ENCODE measurements around the gene MS4A14. TPM values are rescaled to one million over a fixed set of nuclear protein-coding genes. Genes with fewer than 3 reads are reported as not detected.
"Not testable (repeated sequence)": the region's sequence is repeated elsewhere in the genome, so short reads cannot be mapped to it uniquely, and the experiment has no call there.

The MS4A14 gene
- total and polyA plus RNA-seq, 5 donors, result 0.34 to 1.7 (median 0.62) TPM

DNA sequence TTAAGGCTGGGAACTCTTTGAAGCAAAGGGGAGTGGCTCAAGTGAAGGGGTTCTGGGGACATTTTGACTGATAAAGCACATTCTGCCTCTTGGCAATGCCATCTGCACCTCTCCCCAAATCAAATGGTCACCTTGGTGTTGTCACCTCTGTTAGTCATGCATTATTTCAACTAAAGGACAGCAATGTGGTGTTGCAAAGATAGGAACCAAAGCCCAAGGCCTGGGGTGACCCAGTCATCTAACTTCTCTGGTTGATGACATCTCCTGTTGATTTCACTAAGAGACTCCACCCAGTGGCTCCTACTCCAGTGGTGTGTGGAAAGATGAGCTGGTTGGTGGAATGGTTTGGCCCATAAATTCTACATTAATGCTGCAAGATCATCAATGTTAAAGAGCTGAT lies 51.6 kb downstream of the MS4A14 start:
- H3K4me1 ChIP-seq (ENCODE audit: control insufficient read depth, insufficient read depth, low read length), result no peaks in the 10 kb centered on the region
- H3K4me3 ChIP-seq (ENCODE audit: low read length), result no peak overlapping the region
- intact Hi-C loops (cut with DNase I), result no loop called here
- no peaks in the 10 kb centered on the region for H3K9me3 ChIP-seq (ENCODE audit: control insufficient read depth, low read length)
- DNase-seq (peak in 1 of 3 donors; percentile 13), ATAC-seq (no peak)
- no peak overlapping the region for H3K27ac ChIP-seq (ENCODE audit: low read length)
- H3K27me3 ChIP-seq (ENCODE audit: control insufficient read depth, insufficient read depth), result no peaks in the 10 kb centered on the region

DNA sequence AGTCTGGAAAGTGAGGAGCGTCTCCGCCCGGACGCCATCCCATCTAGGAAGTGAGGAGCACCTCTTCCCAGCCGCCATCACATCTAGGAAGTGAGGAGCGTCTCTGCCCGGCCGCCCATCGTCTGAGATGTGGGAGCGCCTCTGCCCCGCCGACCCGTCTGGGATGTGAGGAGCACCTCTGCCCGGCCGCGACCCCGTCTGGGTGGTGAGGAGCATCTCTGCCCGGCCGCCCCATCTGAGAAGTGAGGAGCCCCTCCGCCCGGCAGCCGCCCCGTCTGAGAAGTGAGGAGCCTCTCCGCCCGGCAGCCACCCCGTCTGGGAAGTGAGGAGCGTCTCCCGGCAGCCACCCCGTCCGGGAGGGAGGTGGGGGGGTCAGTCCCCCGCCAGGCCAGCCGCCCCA lies 54.9 kb downstream of the MS4A14 start:
- WGBS, result 95% methylated on average over 32 of the region's 32 CpGs
- intact Hi-C loops (cut with DNase I); H3K4me3 ChIP-seq (ENCODE audit: low read length); H3K9me3 ChIP-seq (ENCODE audit: control insufficient read depth, low read length); H3K27ac ChIP-seq (ENCODE audit: low read length); H3K27me3 ChIP-seq (ENCODE audit: control insufficient read depth, insufficient read depth); H3K4me1 ChIP-seq (ENCODE audit: control insufficient read depth, insufficient read depth, low read length); ATAC-seq: not testable (repeated sequence)
- DNase-seq, result peak in 2 of 3 donors; percentile 25 to 38

DNA sequence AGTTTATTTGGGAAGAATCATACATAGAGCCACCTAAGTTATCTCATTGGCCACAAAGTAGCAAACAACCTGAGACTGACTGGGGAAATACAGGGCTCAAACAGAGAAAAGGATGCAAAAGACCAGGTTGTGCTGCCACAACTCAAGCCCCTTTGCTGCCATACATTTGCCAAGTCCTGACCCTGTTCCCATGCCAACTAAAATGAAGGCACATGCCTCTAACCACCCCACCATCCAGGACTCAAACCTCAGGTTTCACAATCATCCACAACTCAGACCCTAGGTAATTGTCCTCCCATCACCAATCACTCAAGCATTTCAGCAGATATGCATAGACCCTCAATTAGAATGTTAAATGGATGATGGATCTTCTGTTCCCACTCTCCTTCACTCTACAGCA lies 58.0 kb downstream of the MS4A14 start:
- Histone ChIP-seq H3K4me1 (ENCODE audit: control insufficient read depth, insufficient read depth, low read length) (no peaks in the 10 kb centered on the region), H3K27ac (ENCODE audit: low read length) (no peak overlapping the region), H3K4me3 (ENCODE audit: low read length) (no peak overlapping the region), H3K27me3 (ENCODE audit: control insufficient read depth, insufficient read depth) (no peaks in the 10 kb centered on the region), H3K9me3 (ENCODE audit: control insufficient read depth, low read length) (no peaks in the 10 kb centered on the region)
- no peak for ATAC-seq
- intact Hi-C loops (cut with DNase I), result no loop called here
- DNase-seq, result no peak

DNA sequence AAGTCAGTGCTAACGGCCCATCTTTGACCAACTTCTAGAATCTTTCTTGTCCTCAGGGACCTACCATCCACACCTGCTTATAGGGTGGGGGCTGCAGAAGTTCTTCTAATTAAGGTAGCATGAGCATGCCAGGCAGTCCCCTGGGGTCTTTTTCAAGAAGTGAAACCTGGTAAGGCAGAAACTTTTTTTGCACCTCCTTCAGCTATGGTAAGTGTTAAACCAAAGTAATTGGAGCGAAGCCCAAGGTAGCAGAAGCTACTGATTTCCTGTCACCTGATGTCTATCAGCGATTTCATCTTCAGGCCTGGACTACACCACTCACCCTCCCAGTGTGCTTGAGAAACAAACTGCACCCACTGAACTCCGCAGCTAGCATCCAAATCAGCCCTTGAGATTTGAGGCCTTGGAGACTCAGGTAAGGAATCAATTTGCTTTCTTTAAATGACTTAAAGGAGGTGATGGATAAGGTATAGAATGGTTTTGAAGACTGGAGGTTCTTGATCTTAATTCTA lies 59.3 kb downstream of the MS4A14 start, which contains the start of gene MS4A1:
Gene MS4A1, plus strand, starts transcription at position 317 of the 512 bp plus-strand sequence. CDS start 6,528 bp downstream, outside the sequence.
- H3K27me3 ChIP-seq (ENCODE audit: control insufficient read depth, insufficient read depth), result no peaks in the 10 kb centered on the region
- no peaks in the 10 kb centered on the region for H3K4me1 ChIP-seq (ENCODE audit: control insufficient read depth, insufficient read depth, low read length)
- intact Hi-C loops (cut with DNase I), result no loop called here
- DNase-seq (no peak), ATAC-seq (no peak)
- no peaks in the 10 kb centered on the region for H3K9me3 ChIP-seq (ENCODE audit: control insufficient read depth, low read length)
- no peak within 1 kb of the TSS for H3K27ac ChIP-seq (ENCODE audit: low read length)
- 72% methylated on average over 4 of the region's 4 CpGs for WGBS
- no peak within 1 kb of the TSS for H3K4me3 ChIP-seq (ENCODE audit: low read length)

DNA sequence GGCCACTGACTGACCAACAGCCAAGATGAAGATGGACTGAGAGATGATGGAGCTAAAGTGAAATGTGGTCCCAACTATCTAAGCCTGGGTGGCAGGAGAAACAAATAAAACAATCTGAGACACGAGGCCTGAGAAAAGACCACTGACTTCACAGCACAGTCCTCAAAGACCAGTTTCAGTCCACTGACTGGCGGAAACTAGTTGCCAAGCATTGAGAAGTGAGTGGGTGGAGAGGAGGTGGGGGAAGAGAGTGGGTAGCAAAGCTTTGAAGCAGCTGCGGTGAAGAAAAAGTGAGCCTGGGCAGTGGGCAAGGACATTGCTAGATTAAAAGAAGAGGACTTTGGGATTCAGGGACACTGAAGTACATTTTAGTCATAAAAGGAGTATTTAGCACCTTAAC lies 61.3 kb downstream of the MS4A14 start:
- intact Hi-C loops (cut with DNase I), result no loop called here
- H3K4me1 ChIP-seq (ENCODE audit: control insufficient read depth, insufficient read depth, low read length), result no peaks in the 10 kb centered on the region
- no peak for DNase-seq
- no peak overlapping the region for H3K4me3 ChIP-seq (ENCODE audit: low read length)
- H3K27me3 ChIP-seq (ENCODE audit: control insufficient read depth, insufficient read depth), result no peaks in the 10 kb centered on the region
- ATAC-seq, result no peak
- H3K9me3 ChIP-seq (ENCODE audit: control insufficient read depth, low read length), result no peaks in the 10 kb centered on the region
- no peak overlapping the region for H3K27ac ChIP-seq (ENCODE audit: low read length)
- WGBS, result 75% methylated on average over 3 of the region's 3 CpGs

DNA sequence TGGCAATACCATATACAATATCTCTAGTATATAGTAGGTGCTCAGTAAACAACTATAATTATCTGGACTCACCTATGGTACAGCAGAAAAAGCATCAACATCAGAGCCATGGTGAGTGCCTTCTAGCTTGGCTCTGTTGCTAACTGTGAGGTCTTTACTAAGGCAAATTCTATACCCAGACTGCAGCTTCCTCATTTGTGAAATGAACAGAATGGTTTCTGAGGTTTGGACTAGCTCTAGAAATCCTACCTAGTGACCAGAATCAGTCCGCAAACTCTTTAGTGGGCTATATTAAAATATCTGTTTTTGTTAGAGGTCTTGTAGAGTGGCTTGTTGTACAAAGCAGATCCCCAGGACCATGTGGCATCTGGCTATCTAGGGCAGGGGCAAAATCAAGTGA lies 63.1 kb downstream of the MS4A14 start:
- ATAC-seq, result no peak

More for the DNA sequence above, 63.1 kb downstream of the MS4A14 start:
- H3K9me3 ChIP-seq (ENCODE audit: control insufficient read depth, low read length), result no peaks in the 10 kb centered on the region
- no peak overlapping the region for H3K27ac ChIP-seq (ENCODE audit: low read length)
- intact Hi-C loops (cut with DNase I), result no loop called here
- no peak overlapping the region for H3K4me3 ChIP-seq (ENCODE audit: low read length)
- 90% methylated on average over 1 of the region's 1 CpG for WGBS
- no peaks in the 10 kb centered on the region for H3K4me1 ChIP-seq (ENCODE audit: control insufficient read depth, insufficient read depth, low read length)
- H3K27me3 ChIP-seq (ENCODE audit: control insufficient read depth, insufficient read depth), result no peaks in the 10 kb centered on the region
- no peak for DNase-seq

Other genes with a start within 250 kb of the MS4A14 start
- gene MS4A6A, start 213.4 kb upstream of the MS4A14 start, total RNA-seq, result 10 to 100 TPM; 63.0 to 99.0 (median 82.8) TPM
- 16.5 TPM for gene MS4A6A, start 213.4 kb upstream of the MS4A14 start, polyA plus RNA-seq
- 1 to 10 TPM in 3 of 4 donors, under 1 TPM in 1; 0.85 to 2.5 (median 1.3) TPM for gene MS4A4E, start 153.3 kb upstream of the MS4A14 start, total RNA-seq
- gene MS4A4E, start 153.3 kb upstream of the MS4A14 start, polyA plus RNA-seq, result 0.27 TPM
- gene MS4A4A, start 115.8 kb upstream of the MS4A14 start, total RNA-seq, result 10 to 100 TPM; 12.6 to 21.5 (median 20.1) TPM
- 5.1 TPM for gene MS4A4A, start 115.8 kb upstream of the MS4A14 start, polyA plus RNA-seq
- not detected for gene MS4A6E, start 69.2 kb upstream of the MS4A14 start, total RNA-seq
- not detected for gene MS4A6E, start 69.2 kb upstream of the MS4A14 start, polyA plus RNA-seq
- gene MS4A7, start 17.9 kb upstream of the MS4A14 start, total RNA-seq, result 10 to 100 TPM; 34.1 to 48.2 (median 36.0) TPM
- 6.6 TPM for gene MS4A7, start 17.9 kb upstream of the MS4A14 start, polyA plus RNA-seq
- not detected for gene MS4A5, start 33.1 kb downstream of the MS4A14 start, total RNA-seq
- not detected for gene MS4A5, start 33.1 kb downstream of the MS4A14 start, polyA plus RNA-seq
- gene MS4A1, start 59.4 kb downstream of the MS4A14 start, total RNA-seq, result under 1 TPM in 1 of 4 donors, not detected in 3; 0.38 TPM
- gene MS4A1, start 59.4 kb downstream of the MS4A14 start, polyA plus RNA-seq, result 0.05 TPM
- not detected for gene MS4A12, start 96.3 kb downstream of the MS4A14 start, total RNA-seq
- not detected for gene MS4A12, start 96.3 kb downstream of the MS4A14 start, polyA plus RNA-seq
- not detected for gene MS4A13, start 118.9 kb downstream of the MS4A14 start, total RNA-seq
- gene MS4A13, start 118.9 kb downstream of the MS4A14 start, polyA plus RNA-seq, result not detected